Measurements from ENCODE around the gene CYP26C1.

Gene CYP26C1

DNA sequence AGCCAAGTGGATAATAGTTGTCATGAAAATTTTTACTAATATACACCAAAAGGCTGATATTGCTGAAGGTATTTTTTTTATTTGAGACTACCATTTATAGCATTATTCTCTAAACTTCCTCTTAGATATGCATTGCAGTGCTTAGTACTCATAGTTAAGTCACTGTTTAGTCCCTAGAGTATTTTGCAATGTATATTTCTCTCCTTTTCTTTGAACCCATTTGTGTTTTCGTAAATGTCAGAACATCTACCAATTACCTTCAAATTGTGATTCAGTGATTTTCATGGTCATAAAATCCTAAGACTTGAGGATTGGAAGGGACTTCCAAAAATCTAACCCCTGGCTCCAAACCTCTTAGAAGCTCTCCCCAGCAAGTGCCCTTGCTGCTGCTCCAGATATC is 21.5 kb upstream of the CYP26C1 start:
- Histone ChIP-seq H3K27ac (no peak overlapping the region), H3K27me3 (no peaks in the 10 kb centered on the region), H3K9me3 (no peaks in the 10 kb centered on the region), H3K4me1 (ENCODE audit: control insufficient read depth in 1 of 2, insufficient read depth in 1 of 2, low read depth in 1 of 2, low read length in 1 of 2) (peaks cover 0 to 3% of the 10 kb centered on the region in 2 experiments), H3K4me3 (ENCODE audit: low read depth in 1 of 2, low read length in 1 of 2) (no peak overlapping the region), H3K36me3 (peaks cover 5% of the 10 kb centered on the region)
- TF ChIP-seq, protein P1, sequence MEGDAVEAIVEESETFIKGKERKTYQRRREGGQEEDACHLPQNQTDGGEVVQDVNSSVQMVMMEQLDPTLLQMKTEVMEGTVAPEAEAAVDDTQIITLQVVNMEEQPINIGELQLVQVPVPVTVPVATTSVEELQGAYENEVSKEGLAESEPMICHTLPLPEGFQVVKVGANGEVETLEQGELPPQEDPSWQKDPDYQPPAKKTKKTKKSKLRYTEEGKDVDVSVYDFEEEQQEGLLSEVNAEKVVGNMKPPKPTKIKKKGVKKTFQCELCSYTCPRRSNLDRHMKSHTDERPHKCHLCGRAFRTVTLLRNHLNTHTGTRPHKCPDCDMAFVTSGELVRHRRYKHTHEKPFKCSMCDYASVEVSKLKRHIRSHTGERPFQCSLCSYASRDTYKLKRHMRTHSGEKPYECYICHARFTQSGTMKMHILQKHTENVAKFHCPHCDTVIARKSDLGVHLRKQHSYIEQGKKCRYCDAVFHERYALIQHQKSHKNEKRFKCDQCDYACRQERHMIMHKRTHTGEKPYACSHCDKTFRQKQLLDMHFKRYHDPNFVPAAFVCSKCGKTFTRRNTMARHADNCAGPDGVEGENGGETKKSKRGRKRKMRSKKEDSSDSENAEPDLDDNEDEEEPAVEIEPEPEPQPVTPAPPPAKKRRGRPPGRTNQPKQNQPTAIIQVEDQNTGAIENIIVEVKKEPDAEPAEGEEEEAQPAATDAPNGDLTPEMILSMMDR (IDR thresholded peaks at IDR 0.05) = no peak

DNA sequence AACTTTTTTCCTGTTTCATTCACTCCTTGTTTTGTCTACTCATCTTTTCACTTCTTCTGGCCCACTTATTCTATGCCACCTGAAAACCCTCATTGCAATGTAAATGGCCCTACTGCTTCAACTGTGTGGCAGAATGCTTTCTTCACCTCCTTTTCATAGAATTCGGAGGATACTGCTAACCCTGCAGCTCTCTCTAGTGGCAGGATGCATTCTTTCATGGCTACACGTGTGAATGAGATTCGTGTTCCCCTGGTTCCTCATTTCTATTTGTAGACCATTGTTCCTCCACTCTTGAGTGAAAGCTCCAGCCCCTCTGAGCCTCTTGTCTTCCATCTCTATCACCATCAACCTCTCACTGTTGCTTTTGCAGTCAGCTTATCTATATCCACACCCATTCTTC is 20.9 kb upstream of the CYP26C1 start:
- Histone ChIP-seq H3K27ac (no peak overlapping the region), H3K27me3 (no peaks in the 10 kb centered on the region), H3K36me3 (peaks cover 5% of the 10 kb centered on the region), H3K4me3 (ENCODE audit: low read depth in 1 of 2, low read length in 1 of 2) (no peak overlapping the region), H3K9me3 (no peaks in the 10 kb centered on the region), H3K4me1 (ENCODE audit: control insufficient read depth in 1 of 2, insufficient read depth in 1 of 2, low read depth in 1 of 2, low read length in 1 of 2) (peaks cover 0 to 3% of the 10 kb centered on the region in 2 experiments)
- TF ChIP-seq, protein P1 (IDR thresholded peaks at IDR 0.05) = no peak

DNA sequence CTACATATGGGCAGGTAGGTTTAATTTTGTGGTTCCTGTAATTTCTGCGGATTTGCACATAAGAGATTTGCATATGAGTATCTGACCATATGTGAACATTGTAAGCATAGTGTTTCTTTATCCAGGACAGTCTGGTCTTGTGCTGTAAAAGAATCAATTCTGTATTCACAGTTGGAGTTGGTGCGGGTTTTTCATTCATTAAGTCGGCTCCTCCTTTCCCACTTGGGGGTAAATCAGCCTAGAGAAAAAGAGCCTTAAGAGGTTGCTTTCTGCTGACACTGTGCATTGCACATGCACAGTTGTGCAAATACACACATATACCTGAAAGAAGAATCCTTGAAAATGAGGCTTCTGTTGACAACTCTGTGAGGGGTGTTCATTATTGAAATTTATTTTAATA is 6.1 kb upstream of the CYP26C1 start:
- no peak overlapping the region for H3K4me3 ChIP-seq (ENCODE audit: low read depth in 1 of 2, low read length in 1 of 2)

DNA sequence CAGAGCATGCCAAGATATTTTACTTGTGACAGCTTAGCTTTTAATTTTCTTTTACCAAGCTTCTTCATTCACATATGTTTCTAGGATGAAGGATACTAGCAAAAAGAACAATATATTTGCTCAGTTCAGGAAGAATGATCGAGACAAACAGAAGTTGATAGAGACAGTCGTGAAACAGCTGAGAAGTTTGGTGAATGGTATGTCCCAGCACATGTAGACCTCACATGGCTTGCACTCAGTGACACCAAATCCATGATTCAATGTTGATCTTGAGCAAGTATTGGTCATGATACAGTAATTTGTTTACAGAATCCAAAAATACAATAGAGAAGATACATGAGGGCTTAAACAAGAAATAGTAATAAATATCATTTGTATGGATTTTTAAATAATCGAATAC is 2.5 kb upstream of the CYP26C1 start:
- Histone ChIP-seq H3K36me3 (peaks cover 32% of the 10 kb centered on the region), H3K4me1 (ENCODE audit: control insufficient read depth in 1 of 2, insufficient read depth in 1 of 2, low read depth in 1 of 2, low read length in 1 of 2) (peaks cover 10 to 12% of the 10 kb centered on the region in 2 experiments), H3K27ac (no peak overlapping the region), H3K4me3 (ENCODE audit: low read depth in 1 of 2, low read length in 1 of 2) (no peak overlapping the region), H3K9me3 (no peaks in the 10 kb centered on the region), H3K27me3 (peaks cover 43% of the 10 kb centered on the region)
- TF ChIP-seq, protein P1 (IDR thresholded peaks at IDR 0.05) = no peak

More for the DNA sequence above, 6.1 kb upstream of the CYP26C1 start:
- Histone ChIP-seq H3K9me3 (no peaks in the 10 kb centered on the region), H3K36me3 (peaks cover 22% of the 10 kb centered on the region), H3K27ac (no peak overlapping the region), H3K27me3 (peaks cover 6% of the 10 kb centered on the region), H3K4me1 (ENCODE audit: control insufficient read depth in 1 of 2, insufficient read depth in 1 of 2, low read depth in 1 of 2, low read length in 1 of 2) (no peaks in the 10 kb centered on the region)
- TF ChIP-seq, protein P1 (IDR thresholded peaks at IDR 0.05) = no peak

DNA sequence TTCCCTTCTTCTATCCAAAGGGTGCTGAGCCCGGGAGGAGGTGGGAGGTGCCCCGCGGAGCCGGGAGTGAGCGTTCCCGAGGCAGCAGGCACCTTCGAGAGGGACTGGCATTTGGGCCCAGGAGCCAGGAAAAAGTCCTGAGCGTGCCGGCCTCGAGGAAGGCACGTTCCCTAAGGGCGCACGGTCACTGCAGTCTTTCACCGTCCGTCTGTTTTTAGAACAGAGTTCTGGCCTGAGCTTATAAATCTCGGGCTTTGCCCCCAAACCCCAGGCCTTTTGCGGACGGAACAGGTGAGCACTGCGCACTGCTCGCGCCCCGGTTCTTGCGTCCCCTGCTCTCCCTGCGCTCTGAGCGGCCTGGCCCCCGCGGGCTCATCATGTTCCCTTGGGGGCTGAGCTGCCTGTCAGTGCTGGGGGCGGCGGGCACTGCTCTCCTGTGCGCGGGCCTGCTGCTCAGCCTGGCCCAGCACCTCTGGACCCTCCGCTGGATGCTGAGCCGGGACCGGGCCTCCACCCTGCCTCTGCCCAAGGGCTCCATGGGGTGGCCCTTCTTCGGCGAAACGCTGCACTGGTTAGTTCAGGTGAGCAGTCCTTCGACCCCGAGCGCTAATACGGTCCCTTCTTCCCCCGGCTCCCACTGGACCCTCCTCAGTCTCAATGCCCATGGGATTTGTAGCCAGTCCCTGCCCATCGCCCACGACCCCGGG is 442 bp downstream of the CYP26C1 start:
- no peaks in the 10 kb centered on the region for H3K9me3 ChIP-seq
- no peak overlapping the region for H3K27ac ChIP-seq
- H3K4me1 ChIP-seq (ENCODE audit: control insufficient read depth in 1 of 2, insufficient read depth in 1 of 2, low read depth in 1 of 2, low read length in 1 of 2) = peaks cover 10 to 12% of the 10 kb centered on the region in 2 experiments
- peaks cover 72% of the 10 kb centered on the region for H3K27me3 ChIP-seq
- TF ChIP-seq, protein P1 (IDR thresholded peaks at IDR 0.05) = no peak
- H3K4me3 ChIP-seq (ENCODE audit: low read depth in 1 of 2, low read length in 1 of 2) = no peak overlapping the region
- peaks cover 32% of the 10 kb centered on the region for H3K36me3 ChIP-seq

All from neutrophil (primary cell).